AG09309 (cell line): Measurements from ENCODE around the gene MED20.

Source experiments
- DNase-seq: peaks from one replicate; pipeline ENCODE4 v3.0.0-alpha.2; 2010; ENCODE audit warnings: low read depth
- H3K4me3 ChIP-seq: 2 replicates; pipeline ENCODE4 v1.5.1; 2011; ENCODE audit warnings: mild to moderate bottlenecking, low read depth, low read length, moderate library complexity; ENCODE audit not compliant: control insufficient read depth
- CTCF ChIP-seq: IDR thresholded peaks from 2 replicates; pipeline ENCODE4 v1.5.1; 2011; ENCODE audit warnings: mild to moderate bottlenecking, low read depth, low read length, inconsistent platforms; ENCODE audit not compliant: insufficient read depth, control insufficient read depth; ENCODE audit errors: missing control alignments

The MED20 gene

GRCh38 chr6:41936073-41936837 is 15.3 kb upstream of the MED20 start:
- DNase-seq, result peak; percentile 92
- peak; percentile 91 for TF ChIP-seq CTCF

GRCh38 chr6:41935685-41936072 is 14.7 kb upstream of the MED20 start:
- H3K4me3 ChIP-seq, result no peak overlapping the region
- TF ChIP-seq CTCF, result no peak
- no peak for DNase-seq

More at GRCh38 chr6:41936073-41936837, 15.3 kb upstream of the MED20 start:
- no peak overlapping the region for H3K4me3 ChIP-seq

DNA sequence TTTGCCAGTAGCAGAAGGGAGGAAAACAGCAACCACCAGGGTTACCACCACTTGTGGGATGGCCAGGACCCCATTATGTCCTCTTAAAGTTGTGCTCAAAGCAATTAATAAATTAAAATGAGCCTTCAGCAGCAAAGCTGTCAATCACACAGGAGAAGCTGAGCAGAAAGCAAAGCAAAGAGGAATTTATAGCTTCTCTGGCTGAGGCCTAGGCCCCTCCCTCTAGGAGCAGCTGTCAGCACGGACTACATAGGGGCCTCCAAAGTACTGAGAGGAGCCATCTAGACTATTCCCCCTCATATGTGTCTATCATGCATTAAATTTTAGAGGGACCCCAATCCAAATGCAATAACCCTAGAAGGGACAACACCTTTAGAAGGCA is 14.2 kb upstream of the MED20 start:
- no peak for DNase-seq
- TF ChIP-seq CTCF, result no peak
- no peak overlapping the region for H3K4me3 ChIP-seq

DNA sequence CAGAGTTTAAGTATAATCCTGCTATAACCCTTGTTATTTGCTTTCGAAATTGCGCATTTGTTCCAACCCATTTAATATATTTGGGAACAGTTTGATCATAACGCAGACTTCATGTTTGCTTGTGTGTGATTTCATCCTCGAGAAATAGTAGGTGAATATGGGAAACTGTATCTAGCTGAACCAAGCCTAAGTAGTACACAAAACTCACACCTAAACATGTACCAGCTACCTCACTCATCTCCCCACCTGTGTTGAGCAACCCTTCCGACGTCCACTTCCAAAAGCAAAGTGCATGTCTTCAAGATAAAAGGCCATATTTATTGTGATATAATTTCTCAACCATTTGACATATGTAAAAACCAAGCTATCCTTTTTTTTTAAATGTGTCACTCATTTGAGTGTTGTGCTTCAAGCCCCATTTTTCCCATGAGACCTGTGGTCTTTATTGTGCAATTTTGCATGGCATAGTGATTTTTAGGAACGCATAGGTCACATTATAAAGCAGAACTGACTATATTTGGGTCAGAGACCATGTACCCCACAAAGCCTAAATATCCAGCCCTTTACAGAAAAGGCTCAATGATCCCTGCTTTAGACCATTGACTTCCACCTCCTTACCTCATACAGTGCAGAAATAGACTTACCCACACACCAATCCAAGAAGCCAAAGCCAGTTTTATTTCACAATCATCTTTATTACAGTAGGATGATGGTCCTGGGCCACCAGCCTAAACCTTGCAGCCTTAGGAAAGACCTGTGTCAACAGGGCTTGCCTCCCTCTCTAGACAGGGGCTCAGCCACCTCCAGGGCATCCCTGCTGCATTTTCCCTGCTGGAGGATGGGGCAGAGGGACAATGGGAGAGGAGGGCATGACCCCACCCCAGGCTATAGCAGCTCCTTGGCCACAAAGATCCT is 13.6 kb upstream of the MED20 start:
- no peak for TF ChIP-seq CTCF
- no peak overlapping the region for H3K4me3 ChIP-seq
- DNase-seq, result no peak

- no peak for DNase-seq
- TF ChIP-seq CTCF, result no peak
- no peak overlapping the region for H3K4me3 ChIP-seq
These were observed 11.4 kb upstream of the MED20 start for GRCh38 chr6:41932378-41932777.

GRCh38 chr6:41931792-41932191 is 10.9 kb upstream of the MED20 start:
- H3K4me3 ChIP-seq, result no peak overlapping the region
- no peak for TF ChIP-seq CTCF
- no peak for DNase-seq
